T follicular helper cell (primary cell): ENCODE data around the gene OSBPL5.
"Not testable (repeated sequence)": the region's sequence is repeated elsewhere in the genome, so short reads cannot be mapped to it uniquely, and the experiment has no call there.

ENCODE experiments used
- DNase-seq: peaks from one replicate; pipeline ENCODE4 v3.0.0-alpha.2; 2020; ENCODE audit warnings: low read depth

Gene OSBPL5

GRCh38 chr11:3121416-3121815 lies 43.7 kb downstream of the OSBPL5 start:
- DNase-seq, result no peak

GRCh38 chr11:3120071-3120792 lies 44.9 kb downstream of the OSBPL5 start:
- DNase-seq, result no peak

- no peak for DNase-seq
These were observed 45.8 kb downstream of the OSBPL5 start for GRCh38 chr11:3119141-3119821.

GRCh38 chr11:3115321-3115720 lies 49.8 kb downstream of the OSBPL5 start:
- no peak for DNase-seq

- DNase-seq, result not testable (repeated sequence)
These were observed 51.4 kb downstream of the OSBPL5 start for GRCh38 chr11:3113661-3114060.

- DNase-seq, result no peak
These were observed 53.0 kb downstream of the OSBPL5 start for GRCh38 chr11:3111919-3112690.

- DNase-seq, result no peak
These were observed 53.6 kb downstream of the OSBPL5 start for GRCh38 chr11:3111466-3111865.

- DNase-seq, result no peak
These were observed 55.0 kb downstream of the OSBPL5 start for GRCh38 chr11:3109921-3110706.

GRCh38 chr11:3109434-3109833 lies 55.7 kb downstream of the OSBPL5 start:
- DNase-seq, result no peak

- DNase-seq, result no peak
These were observed 56.9 kb downstream of the OSBPL5 start for GRCh38 chr11:3108183-3108721.

GRCh38 chr11:3107608-3108182 lies 57.4 kb downstream of the OSBPL5 start:
- DNase-seq, result no peak

GRCh38 chr11:3106736-3107524 lies 58.2 kb downstream of the OSBPL5 start:
- no peak for DNase-seq

- no peak for DNase-seq
These were observed 59.0 kb downstream of the OSBPL5 start for GRCh38 chr11:3105791-3106735.

- DNase-seq, result no peak
These were observed 59.9 kb downstream of the OSBPL5 start for GRCh38 chr11:3104961-3105790.

GRCh38 chr11:3104051-3104714 lies 60.9 kb downstream of the OSBPL5 start:
- DNase-seq, result no peak

- no peak for DNase-seq
These were observed 62.0 kb downstream of the OSBPL5 start for GRCh38 chr11:3103076-3103475.

- DNase-seq, result no peak
These were observed 62.5 kb downstream of the OSBPL5 start for GRCh38 chr11:3102641-3102921.
